Type B pancreatic cell (in vitro differentiated cells): ENCODE measurements around the gene MYOT. TPM values are rescaled to one million over a fixed set of nuclear protein-coding genes. Genes with fewer than 3 reads are reported as not detected.

ENCODE experiments used
- DNase-seq: peaks from one replicate; pipeline ENCODE4 v3.0.0; 2021; ENCODE audit warnings: mixed read lengths; ENCODE audit not compliant: unreplicated experiment; ENCODE audit errors: extremely low spot score
- H3K27ac Mint-ChIP-seq: 2 replicates; pipeline ENCODE4 v1.8.0; 2021; ENCODE audit warnings: mild to moderate bottlenecking, mixed read lengths
- H3K27me3 Mint-ChIP-seq: 2 replicates; pipeline ENCODE4 v1.8.0; 2021; ENCODE audit warnings: mixed read lengths
- H3K36me3 Mint-ChIP-seq: 2 replicates; pipeline ENCODE4 v1.8.0; 2021; ENCODE audit warnings: mixed read lengths
- H3K4me1 Mint-ChIP-seq: one replicate; pipeline ENCODE4 v1.8.0; 2021; ENCODE audit warnings: mixed read lengths; ENCODE audit not compliant: unreplicated experiment
- H3K4me3 Mint-ChIP-seq: 2 replicates; pipeline ENCODE4 v1.8.0; 2021; ENCODE audit warnings: mild to moderate bottlenecking, mixed read lengths
- H3K9me3 Mint-ChIP-seq: 2 replicates; pipeline ENCODE4 v1.8.0; 2021; ENCODE audit warnings: mixed read lengths
- total RNA-seq: library from RNA; stranded (reverse); gene quantifications from 2 replicates; pipeline ENCODE4 v1.2.1, GENCODE V29; 2021; ENCODE audit warnings: low replicate concordance
- TF ChIP-seq, protein P1 (sequence below): fragments of 200-600 bp; sonication (generic); conservative IDR thresholded peaks from 2 replicates; pipeline ENCODE4 v1.5.0; 2021; ENCODE audit warnings: antibody characterized with exemption, mild to moderate bottlenecking

MYOT gene
- total RNA-seq, 1 donor from 2014 or later: 0.56 TPM

DNA sequence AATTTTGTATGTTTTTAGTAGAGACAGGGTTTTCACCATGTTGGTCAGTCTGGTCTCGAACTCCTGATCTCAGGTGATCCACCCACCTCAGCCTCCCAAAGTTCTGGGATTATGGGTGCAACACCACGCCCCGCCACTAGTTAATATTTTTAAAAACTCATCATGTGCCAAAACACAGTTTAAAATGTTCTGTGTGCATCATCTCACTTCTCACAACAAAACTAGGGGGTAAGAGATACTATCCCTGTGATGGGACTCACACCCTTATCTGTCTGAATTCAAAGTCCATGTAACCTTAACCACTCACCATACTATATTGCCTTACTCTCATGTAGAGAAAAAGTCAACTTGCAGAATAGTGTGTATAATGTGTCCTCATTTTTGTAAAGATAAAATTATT is 24.2 kb downstream of the MYOT start:
- Mint-ChIP-seq H3K36me3 (no peaks in the 10 kb centered on the region), H3K9me3 (peaks cover 4% of the 10 kb centered on the region), H3K27me3 (no peaks in the 10 kb centered on the region), H3K4me1 (peaks cover 11% of the 10 kb centered on the region), H3K4me3 (no peak overlapping the region), H3K27ac (no peak overlapping the region)
- TF ChIP-seq, protein P1, sequence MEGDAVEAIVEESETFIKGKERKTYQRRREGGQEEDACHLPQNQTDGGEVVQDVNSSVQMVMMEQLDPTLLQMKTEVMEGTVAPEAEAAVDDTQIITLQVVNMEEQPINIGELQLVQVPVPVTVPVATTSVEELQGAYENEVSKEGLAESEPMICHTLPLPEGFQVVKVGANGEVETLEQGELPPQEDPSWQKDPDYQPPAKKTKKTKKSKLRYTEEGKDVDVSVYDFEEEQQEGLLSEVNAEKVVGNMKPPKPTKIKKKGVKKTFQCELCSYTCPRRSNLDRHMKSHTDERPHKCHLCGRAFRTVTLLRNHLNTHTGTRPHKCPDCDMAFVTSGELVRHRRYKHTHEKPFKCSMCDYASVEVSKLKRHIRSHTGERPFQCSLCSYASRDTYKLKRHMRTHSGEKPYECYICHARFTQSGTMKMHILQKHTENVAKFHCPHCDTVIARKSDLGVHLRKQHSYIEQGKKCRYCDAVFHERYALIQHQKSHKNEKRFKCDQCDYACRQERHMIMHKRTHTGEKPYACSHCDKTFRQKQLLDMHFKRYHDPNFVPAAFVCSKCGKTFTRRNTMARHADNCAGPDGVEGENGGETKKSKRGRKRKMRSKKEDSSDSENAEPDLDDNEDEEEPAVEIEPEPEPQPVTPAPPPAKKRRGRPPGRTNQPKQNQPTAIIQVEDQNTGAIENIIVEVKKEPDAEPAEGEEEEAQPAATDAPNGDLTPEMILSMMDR: peak; percentile 65
- DNase-seq: no peak

DNA sequence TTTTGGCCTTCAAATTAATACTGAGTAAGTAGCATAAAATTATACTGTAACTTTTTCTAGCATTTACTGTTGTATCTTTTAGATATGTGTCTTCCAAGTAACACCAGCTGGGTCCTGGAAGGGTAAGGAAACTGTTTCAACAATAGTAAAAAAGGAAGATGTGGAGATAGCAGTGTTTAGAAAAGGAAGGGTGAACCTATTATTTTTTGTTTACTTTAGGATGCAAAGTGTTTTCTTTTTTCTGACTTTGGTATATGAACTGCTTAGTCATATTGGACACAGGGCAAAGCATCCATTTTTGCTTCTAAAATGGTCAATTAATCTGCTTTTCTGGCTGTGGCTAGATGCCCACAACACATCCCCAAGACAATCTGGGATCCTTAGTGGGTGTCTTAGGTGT is 26.9 kb downstream of the MYOT start:
- Mint-ChIP-seq H3K27ac (no peak overlapping the region), H3K4me1 (peaks cover 5% of the 10 kb centered on the region), H3K27me3 (no peaks in the 10 kb centered on the region), H3K9me3 (peaks cover 4% of the 10 kb centered on the region), H3K4me3 (no peak overlapping the region), H3K36me3 (no peaks in the 10 kb centered on the region)
- TF ChIP-seq, protein P1: no peak
- DNase-seq: no peak

DNA sequence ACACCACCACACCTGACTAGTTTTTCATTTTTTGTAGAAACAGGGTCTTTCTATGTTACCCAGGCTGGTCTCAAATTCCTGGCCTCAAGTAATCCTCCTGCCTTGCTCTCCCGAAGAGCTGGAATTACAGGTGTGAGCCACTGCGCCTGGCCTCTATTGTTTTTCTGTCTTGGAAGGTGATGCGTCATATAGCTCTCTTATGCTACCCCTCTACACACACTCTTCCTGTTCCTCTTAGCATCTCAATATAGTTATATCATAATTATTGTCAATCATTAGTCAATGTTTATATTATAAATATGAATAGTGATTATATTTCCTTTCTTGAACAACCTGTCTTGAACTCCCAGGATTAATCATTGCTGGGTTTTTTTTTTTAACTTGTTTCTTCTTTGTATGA is 28.9 kb downstream of the MYOT start:
- peaks cover 4% of the 10 kb centered on the region for H3K4me1 Mint-ChIP-seq
- no peaks in the 10 kb centered on the region for H3K27me3 Mint-ChIP-seq
- H3K4me3 Mint-ChIP-seq: no peak overlapping the region
- DNase-seq: no peak
- TF ChIP-seq, protein P1: no peak
- no peaks in the 10 kb centered on the region for H3K36me3 Mint-ChIP-seq
- H3K27ac Mint-ChIP-seq: no peak overlapping the region
- no peaks in the 10 kb centered on the region for H3K9me3 Mint-ChIP-seq

DNA sequence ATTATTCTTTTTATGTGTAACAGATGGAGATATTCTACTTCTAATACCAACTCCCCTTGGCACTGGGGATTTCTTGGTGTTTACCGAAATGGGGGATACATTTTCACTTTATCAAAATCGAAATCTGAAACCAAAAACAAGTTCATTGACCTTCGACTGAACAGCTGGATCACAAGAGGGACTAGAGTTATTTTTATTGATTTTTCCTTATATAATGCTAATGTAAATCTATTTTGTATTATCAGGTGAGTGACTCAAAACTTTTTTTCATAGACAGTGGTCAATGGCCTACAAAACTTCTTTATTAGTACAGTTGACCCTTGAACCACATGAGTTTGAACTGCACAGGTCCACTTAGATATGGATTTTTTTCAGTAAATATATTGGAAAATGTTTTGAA is 31.8 kb downstream of the MYOT start:
- TF ChIP-seq, protein P1: no peak
- H3K36me3 Mint-ChIP-seq: no peaks in the 10 kb centered on the region
- no peaks in the 10 kb centered on the region for H3K9me3 Mint-ChIP-seq
- DNase-seq: no peak
- no peak overlapping the region for H3K4me3 Mint-ChIP-seq
- H3K27ac Mint-ChIP-seq: no peak overlapping the region
- H3K4me1 Mint-ChIP-seq: peaks cover 4% of the 10 kb centered on the region
- H3K27me3 Mint-ChIP-seq: no peaks in the 10 kb centered on the region

DNA sequence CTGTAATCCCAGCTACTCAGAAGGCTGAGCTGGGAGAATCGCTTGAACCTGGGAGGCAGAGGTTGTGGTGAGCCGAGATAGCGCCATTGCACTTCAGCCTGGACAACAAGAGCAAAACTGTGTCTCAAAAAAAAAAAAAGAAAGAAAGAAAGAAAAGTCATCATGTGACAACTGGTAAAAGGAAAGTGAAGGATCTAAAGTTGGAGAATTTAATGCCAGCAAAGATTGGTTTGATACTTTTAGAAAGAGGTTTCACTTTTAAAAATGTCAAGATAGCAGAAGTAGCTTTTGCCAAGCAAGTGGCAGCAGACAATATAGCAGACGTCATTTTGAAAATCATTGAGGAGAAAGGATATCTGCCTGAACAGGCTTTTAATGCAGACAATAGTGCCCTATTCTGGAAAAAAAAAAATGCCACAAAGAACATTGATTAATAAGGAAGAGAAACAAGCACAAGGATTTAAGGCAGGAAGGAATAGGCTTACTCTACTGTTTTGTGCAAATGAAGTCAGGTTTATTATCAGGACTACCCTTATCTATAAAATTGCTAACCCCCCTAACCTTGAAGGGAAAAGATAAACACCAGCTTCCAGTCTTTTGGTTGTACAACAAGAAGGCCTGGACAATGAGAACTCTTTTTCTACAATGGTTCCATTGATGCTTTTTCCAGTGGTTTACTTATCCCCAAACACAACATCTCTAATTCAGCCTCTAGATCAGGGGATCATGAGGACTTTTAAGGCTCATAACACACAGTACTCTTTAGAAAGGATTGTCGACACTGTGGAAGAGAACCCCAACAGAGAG is 33.6 kb downstream of the MYOT start:
- Mint-ChIP-seq H3K27ac (no peak overlapping the region), H3K27me3 (no peaks in the 10 kb centered on the region), H3K9me3 (no peaks in the 10 kb centered on the region)

More for the DNA sequence above, 33.6 kb downstream of the MYOT start:
- H3K36me3 Mint-ChIP-seq: no peaks in the 10 kb centered on the region
- peaks cover 4% of the 10 kb centered on the region for H3K4me1 Mint-ChIP-seq
- DNase-seq: no peak
- no peak overlapping the region for H3K4me3 Mint-ChIP-seq
- TF ChIP-seq, protein P1: no peak
